Left ventricle myocardium superior (tissue), 1 donor: Measurements from ENCODE around the gene VSTM5. TPM values are rescaled to one million over a fixed set of nuclear protein-coding genes. Genes with fewer than 3 reads are reported as not detected.
"Not testable (repeated sequence)": the region's sequence is repeated elsewhere in the genome, so short reads cannot be mapped to it uniquely, and the experiment has no call there.

Experiments
- ATAC-seq: fragments of 200-7000 bp; cut with Tn5 transposase; one replicate; pipeline ENCODE4 v1.9.1; 2020; ENCODE audit warnings: mild to moderate bottlenecking, moderate library complexity
- DNase-seq: peaks from one replicate; pipeline ENCODE4 v3.0.0-alpha.2; 2020
- intact Hi-C: fragments of 100-400 bp; cut with micrococcal nuclease; formaldehyde crosslinking; loops from one replicate; pipeline ENCODE4 v1.11.0; 2022
- total RNA-seq: library from RNA; stranded (reverse); fragmentation: NEBNext Ultra II Directional; extraction: Animal tissue kit (Norgen Biotek cat#: 25700); gene quantifications from one replicate; pipeline ENCODE4 v1.2.1, GENCODE V29; 2021
- donor health status: DM: no; HTN: yes; CAD: no; lungs with severe emphysema.

Gene VSTM5
- total RNA-seq, 1 donor from 2014 or later, result not detected

GRCh38 chr11:93814966-93815633 is 35.3 kb downstream of the VSTM5 start:
- DNase-seq, result no peak
- intact Hi-C loops, result no loop called here
- no peak for ATAC-seq

GRCh38 chr11:93813974-93814373 is 36.4 kb downstream of the VSTM5 start:
- intact Hi-C loops, result no loop called here
- ATAC-seq (no peak), DNase-seq (no peak)

DNA sequence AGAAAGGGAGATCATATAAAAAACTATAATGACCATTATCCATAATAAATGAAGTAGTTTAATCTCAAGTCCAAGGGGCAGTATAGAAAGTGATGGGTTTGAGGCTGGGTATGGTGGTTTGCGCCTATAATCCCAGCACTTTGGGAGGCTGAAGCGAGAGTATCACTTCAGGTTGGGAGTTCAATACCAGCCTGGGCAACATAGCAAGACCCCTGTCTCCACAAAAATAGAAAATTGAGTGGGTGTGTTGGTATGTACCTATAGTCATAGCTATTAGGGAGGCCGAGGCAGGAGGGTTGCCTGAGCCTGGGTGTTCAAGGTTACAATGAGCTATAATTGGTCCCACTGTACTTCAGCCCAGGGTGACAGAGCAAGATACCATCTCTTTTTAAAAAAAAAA is 42.4 kb downstream of the VSTM5 start:
- ATAC-seq (no peak), DNase-seq (no peak)
- intact Hi-C loops, result no loop called here

DNA sequence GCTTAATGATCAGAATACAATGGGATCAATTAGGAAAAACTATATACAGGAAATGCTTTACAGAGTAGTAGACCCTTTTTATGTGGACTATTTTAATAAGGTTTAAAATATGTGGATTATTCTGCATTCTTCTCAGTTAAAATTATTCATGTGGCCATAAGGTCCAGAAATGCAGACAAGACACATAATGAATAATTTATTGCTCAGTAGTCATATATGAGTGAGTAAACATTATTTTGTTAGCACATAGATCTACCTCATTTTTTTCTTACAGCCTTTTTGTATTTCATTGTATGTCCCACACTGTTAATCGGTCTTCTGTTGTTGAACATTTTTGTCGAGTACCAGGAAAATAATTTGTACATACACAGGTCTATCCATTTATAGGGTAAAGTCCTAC is 45.5 kb downstream of the VSTM5 start:
- ATAC-seq, result no peak
- intact Hi-C loops, result no loop called here

GRCh38 chr11:93801366-93801765 is 49.1 kb downstream of the VSTM5 start:
- no peak for ATAC-seq
- DNase-seq, result no peak
- intact Hi-C loops, result no loop called here

More for the DNA sequence above, 45.5 kb downstream of the VSTM5 start:
- DNase-seq, result no peak

DNA sequence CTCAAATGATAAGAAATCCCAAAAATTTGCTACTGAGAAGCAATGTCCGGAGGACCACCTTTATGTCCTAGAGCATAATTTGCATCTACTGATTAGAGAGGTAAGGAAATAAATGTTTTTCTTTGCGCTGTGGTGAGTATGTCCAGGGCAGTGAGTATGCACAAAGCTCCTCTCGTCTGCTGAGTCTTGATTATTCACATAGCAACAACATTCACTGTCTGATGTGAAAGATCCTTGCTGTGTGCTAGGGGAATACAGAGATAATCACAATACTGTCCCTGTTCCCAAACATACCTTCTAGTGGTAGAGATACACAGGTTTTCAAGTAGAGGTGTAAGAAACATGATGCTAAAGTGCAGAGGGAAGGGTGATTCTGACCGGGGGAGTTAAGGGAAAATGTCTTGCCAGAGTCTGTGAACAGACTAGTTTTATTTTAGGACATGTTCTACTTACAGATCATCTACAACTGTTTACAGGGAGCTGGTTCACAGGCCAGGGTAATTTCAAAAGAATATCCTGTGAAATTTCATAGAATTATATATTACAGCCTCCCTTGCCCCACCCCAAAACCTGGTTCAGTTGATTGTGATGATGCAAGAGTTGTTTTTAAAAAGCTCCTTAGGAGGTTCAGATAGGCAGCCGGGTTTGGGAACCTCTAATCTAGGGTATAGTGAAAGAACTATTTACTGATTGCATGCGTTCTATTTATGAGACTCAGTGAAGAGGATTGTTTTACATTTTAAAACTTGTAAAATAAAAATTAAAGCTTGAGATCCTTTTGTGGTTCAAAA is 53.8 kb downstream of the VSTM5 start:
- intact Hi-C loops, result loop anchor here (10.0 kb wide), 1 partner anchor 112 kb away; no protein-coding TSS in a partner anchor
- DNase-seq, result no peak
- no peak for ATAC-seq

DNA sequence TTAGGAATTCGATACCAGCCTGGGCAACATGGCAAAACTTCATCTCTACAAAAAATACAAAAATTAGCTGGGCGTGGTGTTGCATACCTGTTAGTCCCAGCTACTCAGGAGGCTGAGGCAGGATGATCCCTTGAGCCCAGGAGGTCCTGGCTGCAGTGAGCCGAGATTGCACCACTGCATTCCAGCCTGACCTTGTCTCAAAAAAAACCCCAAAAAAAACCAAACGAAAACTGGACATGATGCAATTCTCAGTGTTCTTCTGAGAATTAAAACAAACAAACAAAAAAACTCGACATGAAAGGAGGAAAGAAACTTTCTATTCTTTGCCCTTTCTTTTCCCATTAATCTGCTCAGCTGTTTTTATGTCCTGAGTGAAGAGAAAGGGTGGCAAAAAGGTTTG is 58.9 kb downstream of the VSTM5 start:
- ATAC-seq (no peak), DNase-seq (no peak)
- intact Hi-C loops, result loop anchor here (10.0 kb wide), 1 partner anchor 107 kb away; no protein-coding TSS in a partner anchor

DNA sequence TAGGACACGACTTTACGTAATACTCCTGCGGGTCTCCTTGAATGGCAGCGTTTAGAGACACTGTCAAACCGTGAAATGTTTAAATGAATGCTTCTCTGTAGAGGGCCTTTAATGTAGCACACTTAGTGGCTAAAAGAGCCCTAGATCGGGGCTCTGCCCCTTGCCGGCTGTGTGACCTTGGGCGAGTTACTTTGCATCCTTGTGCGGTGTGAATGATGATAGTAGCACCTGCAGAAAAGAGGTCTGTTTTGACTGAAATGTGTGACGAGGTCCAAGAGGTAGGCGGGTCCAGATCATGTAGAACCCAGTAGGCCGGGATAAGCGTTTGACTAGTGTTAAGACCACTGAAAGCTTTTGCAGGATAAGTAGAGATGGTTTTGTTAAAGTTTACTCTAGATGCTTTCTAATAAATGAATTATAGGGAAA is 65.5 kb downstream of the VSTM5 start:
- ATAC-seq (peak; percentile 7), DNase-seq (no peak)
- intact Hi-C loops, result loop anchor here (5.0 kb wide), 1 partner anchor 43 kb away; the partner anchor contains the start of genes C11orf54 and TAF1D

DNA sequence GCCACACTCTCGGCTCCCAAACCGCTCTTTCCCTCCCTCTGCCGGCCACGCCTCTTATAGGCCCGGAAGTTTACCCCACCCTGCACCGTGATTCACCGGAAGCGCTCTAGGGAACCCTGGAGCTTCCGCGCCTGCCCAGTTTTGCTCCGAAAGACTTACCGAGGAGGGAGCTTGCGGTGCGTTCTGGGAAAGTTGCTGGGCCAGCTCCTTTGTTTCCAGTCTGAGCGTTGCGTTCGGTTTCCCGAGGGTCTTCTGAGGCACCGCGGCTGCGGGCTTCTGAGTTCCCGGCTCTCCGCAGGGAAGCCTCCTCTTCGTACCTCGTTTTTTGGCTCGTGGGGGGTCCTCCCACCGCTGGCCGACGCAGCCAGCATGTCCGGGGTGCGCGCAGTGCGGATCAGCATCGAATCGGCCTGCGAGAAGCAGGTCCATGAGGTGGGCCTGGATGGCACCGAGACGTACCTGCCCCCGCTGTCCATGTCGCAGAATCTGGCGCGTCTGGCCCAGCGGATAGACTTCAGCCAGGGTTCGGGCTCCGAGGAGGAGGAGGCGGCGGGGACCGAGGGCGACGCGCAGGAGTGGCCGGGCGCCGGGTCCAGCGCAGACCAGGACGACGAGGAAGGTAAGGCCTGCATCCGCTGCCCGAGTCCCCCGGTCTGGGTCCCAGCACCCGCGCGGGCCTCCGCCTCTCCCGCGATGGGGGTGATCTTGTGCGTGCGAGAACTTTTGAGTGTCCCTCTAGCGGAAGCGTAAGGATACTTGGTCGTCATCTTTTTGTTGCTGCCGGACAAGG is 66.1 kb downstream of the VSTM5 start, which contains the start of gene MED17:
Gene MED17 (plus strand): TSS at position 138 of the 790 bp plus-strand sequence. CDS start 232 bp downstream, at position 370.
- peak; percentile 100 for ATAC-seq
- DNase-seq, result peak; percentile 93
- intact Hi-C loops, result loop anchor here (5.0 kb wide), 1 partner anchor 42 kb away; the partner anchor contains the start of genes C11orf54 and TAF1D

- ATAC-seq (peak; percentile 61), DNase-seq (no peak)
- intact Hi-C loops, result loop anchor here (5.0 kb wide), 1 partner anchor 41 kb away; the partner anchor contains the start of genes C11orf54 and TAF1D
Measured at GRCh38 chr11:93783765-93784144, 66.7 kb downstream of the VSTM5 start.

DNA sequence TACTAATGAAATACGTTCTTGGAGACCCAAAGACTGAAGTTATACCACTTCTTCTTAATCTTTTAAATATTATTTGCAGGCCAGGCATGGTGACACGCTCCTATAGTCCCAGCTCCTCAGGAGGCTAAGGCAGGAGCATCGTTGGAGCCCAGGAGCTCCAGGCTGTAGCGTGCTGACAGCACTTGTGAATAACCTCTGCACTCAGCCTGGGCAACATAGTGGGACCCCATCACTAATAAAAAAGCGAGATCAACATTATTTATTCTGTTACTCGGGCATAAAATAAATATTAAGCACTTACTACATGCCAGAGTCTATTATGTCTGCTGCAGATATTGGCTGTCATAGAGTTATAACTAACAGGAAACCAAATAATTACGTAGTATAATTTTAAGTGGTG is 67.1 kb downstream of the VSTM5 start:
- DNase-seq, result no peak
- no peak for ATAC-seq
- intact Hi-C loops, result loop anchor here (5.0 kb wide), 1 partner anchor 41 kb away; the partner anchor contains the start of genes C11orf54 and TAF1D

DNA sequence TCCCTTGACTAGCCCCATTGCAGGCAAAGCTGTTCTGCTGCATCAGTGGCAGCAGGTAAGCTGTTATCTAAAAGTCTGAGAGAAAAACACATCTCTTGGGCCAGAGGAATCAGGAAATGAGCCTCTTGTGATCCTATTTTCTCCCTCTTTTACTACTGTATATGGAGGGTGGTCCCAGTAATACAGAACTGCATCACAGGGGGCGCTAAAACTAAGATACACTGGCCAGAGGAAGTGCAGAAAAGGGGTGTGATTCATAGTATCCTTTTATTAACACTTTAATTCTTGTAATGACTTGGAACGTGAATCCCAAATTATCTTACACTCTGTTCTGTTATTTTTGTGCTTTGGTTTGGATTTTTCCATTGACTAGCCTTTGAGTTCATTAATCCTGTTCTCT is 75.1 kb downstream of the VSTM5 start:
- intact Hi-C loops, result no loop called here
- ATAC-seq, result no peak
- DNase-seq, result no peak

GRCh38 chr11:93774560-93774959 is 75.9 kb downstream of the VSTM5 start:
- ATAC-seq, result not testable (repeated sequence)

GRCh38 chr11:93773601-93774200 is 76.7 kb downstream of the VSTM5 start:
- intact Hi-C loops, result no loop called here
- ATAC-seq, result no peak
- no peak for DNase-seq

More at GRCh38 chr11:93774560-93774959, 75.9 kb downstream of the VSTM5 start:
- intact Hi-C loops, DNase-seq: not testable (repeated sequence)

DNA sequence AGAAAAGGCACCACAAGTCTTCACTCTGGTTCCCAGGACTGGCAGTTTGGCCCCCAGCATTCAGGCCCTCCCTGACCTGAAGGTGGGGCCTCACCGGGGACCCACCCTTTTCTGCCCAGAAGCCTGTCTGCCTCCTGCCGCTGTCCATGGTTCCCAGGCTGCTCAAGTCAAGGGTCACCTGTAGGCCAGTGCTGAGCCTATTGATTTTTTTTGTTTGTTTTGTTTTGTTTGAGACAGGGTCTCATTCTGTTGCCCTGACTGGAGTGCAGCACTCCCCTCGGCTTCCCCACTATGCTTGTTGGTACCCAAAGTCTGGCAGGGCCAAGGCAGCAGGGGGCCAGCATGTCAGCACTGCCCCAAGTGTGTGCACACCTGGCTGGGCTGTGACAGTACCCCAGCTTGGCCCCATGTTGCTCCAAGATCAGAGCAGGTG is 77.4 kb downstream of the VSTM5 start:
- no peak for ATAC-seq
- intact Hi-C loops, result no loop called here

GRCh38 chr11:93772123-93772522 is 78.3 kb downstream of the VSTM5 start:
- intact Hi-C loops, result no loop called here
- DNase-seq (no peak), ATAC-seq (no peak)

More for the DNA sequence above, 77.4 kb downstream of the VSTM5 start:
- no peak for DNase-seq

GRCh38 chr11:93770160-93770559 is 80.3 kb downstream of the VSTM5 start:
- no peak for DNase-seq
- intact Hi-C loops, result no loop called here
- no peak for ATAC-seq
